Endodermal cell (in vitro differentiated cells): ENCODE results near the gene TMEM38B. TPM values are rescaled to one million over a fixed set of nuclear protein-coding genes. Genes with fewer than 3 reads are reported as not detected.
"Not testable (repeated sequence)": the region's sequence is repeated elsewhere in the genome, so short reads cannot be mapped to it uniquely, and the experiment has no call there.

Source experiments
- DNase-seq: peaks from one replicate; pipeline ENCODE4 v3.0.0-alpha.2; 2017
- H3K27ac ChIP-seq: 2 replicates; pipeline ENCODE4 v1.5.1; 2013; ENCODE audit warnings: mild to moderate bottlenecking, low read depth, low read length, moderate library complexity
- H3K27me3 ChIP-seq: 2 replicates; pipeline ENCODE4 v1.6.1; 2013; ENCODE audit warnings: mild to moderate bottlenecking, low read length, moderate library complexity; ENCODE audit not compliant: insufficient read depth, control insufficient read depth, poor library complexity, severe bottlenecking
- H3K36me3 ChIP-seq: 2 replicates; pipeline ENCODE4 v1.7.0; 2013; ENCODE audit warnings: mild to moderate bottlenecking, low read length, moderate library complexity; ENCODE audit not compliant: control insufficient read depth, insufficient read depth
- H3K4me1 ChIP-seq: one replicate; pipeline ENCODE4 v1.7.0; 2013; ENCODE audit warnings: low read length; ENCODE audit not compliant: control insufficient read depth, insufficient read depth
- H3K4me3 ChIP-seq: 2 replicates; pipeline ENCODE4 v1.5.1; 2013; ENCODE audit warnings: mild to moderate bottlenecking, low read length, moderate library complexity
- H3K9ac ChIP-seq: 2 replicates; pipeline ENCODE4 v1.6.1; 2013; ENCODE audit warnings: mild to moderate bottlenecking, low read length, moderate library complexity; ENCODE audit not compliant: poor library complexity, severe bottlenecking; ENCODE audit errors: extremely low read depth
- H3K9me3 ChIP-seq: 2 replicates; pipeline ENCODE4 v1.6.1; 2013; ENCODE audit warnings: mild to moderate bottlenecking, low read length, moderate library complexity; ENCODE audit not compliant: control insufficient read depth
- H3K27ac Mint-ChIP-seq: 2 replicates; pipeline ENCODE4 v1.8.0; 2020; ENCODE audit warnings: mixed read lengths
- H3K27me3 Mint-ChIP-seq: 2 replicates; pipeline ENCODE4 v1.8.0; 2021; ENCODE audit warnings: mild to moderate bottlenecking, mixed read lengths; ENCODE audit not compliant: insufficient read depth
- H3K36me3 Mint-ChIP-seq: 2 replicates; pipeline ENCODE4 v1.8.0; 2020; ENCODE audit warnings: low read depth, mixed read lengths
- H3K4me1 Mint-ChIP-seq: 2 replicates; pipeline ENCODE4 v1.8.0; 2020; ENCODE audit warnings: mixed read lengths
- H3K4me3 Mint-ChIP-seq: 2 replicates; pipeline ENCODE4 v1.8.0; 2020; ENCODE audit warnings: mild to moderate bottlenecking, moderate library complexity, mixed read lengths
- H3K9me3 Mint-ChIP-seq: 2 replicates; pipeline ENCODE4 v1.8.0; 2020; ENCODE audit warnings: mild to moderate bottlenecking, mixed read lengths
- CTCF ChIP-seq: fragments of 200-600 bp; sonication (generic); conservative IDR thresholded peaks from 2 replicates; pipeline ENCODE4 v1.5.0; 2021; ENCODE audit warnings: antibody characterized with exemption, mild to moderate bottlenecking
- WGBS, 2 experiments: methylation state at CpG; one replicate each; pipeline versions ENCODE4 v1.1.5 to v1.1.7; 2013; ENCODE audit warnings: missing lambda C conversion rate in 2 of 2, mixed read lengths in 1 of 2; ENCODE audit not compliant: insufficient coverage in 1 of 2, insufficient read length in 1 of 2; 5-methylcytosine and 5-hydroxymethylcytosine counted together
- total RNA-seq, 2 donors: library from RNA; stranded (reverse); fragmentation: NEBNext Ultra II Directional in 1 of 2; extraction: Animal tissue kit (Norgen Biotek cat#: 25700) in 1 of 2; gene quantifications; 2 replicates in 1 of 2; 3 replicates in 1 of 2; pipeline ENCODE4 v1.2.1, GENCODE V29; 2021

The TMEM38B gene
- total RNA-seq, 2 donors from 2014 or later: 24.7 to 48.0 TPM

- no peak for DNase-seq
- Mint-ChIP-seq H3K9me3 (peaks cover 46% of the 10 kb centered on the region), H3K4me3 (no peak overlapping the region), H3K4me1 (no peaks in the 10 kb centered on the region), H3K27me3 (peaks cover 2% of the 10 kb centered on the region), H3K36me3 (peaks cover 46% of the 10 kb centered on the region), H3K27ac (no peak overlapping the region)
- no peak for TF ChIP-seq CTCF
- peaks cover 13% of the 10 kb centered on the region for H3K36me3 ChIP-seq
- no peaks in the 10 kb centered on the region for H3K27me3 ChIP-seq
- H3K9ac ChIP-seq: no peak overlapping the region
- no peaks in the 10 kb centered on the region for H3K4me1 ChIP-seq
- WGBS, 2 experiments: 91 to 98% methylated on average over 4 of the region's 4 CpGs
- H3K9me3 ChIP-seq: peaks cover 37% of the 10 kb centered on the region
- H3K4me3 ChIP-seq: no peak overlapping the region
- H3K27ac ChIP-seq: no peak overlapping the region
Measured at GRCh38 chr9:105737205-105737604, 42.9 kb downstream of the TMEM38B start.

GRCh38 chr9:105742088-105742487, 47.7 kb downstream of the TMEM38B start:
- Mint-ChIP-seq H3K36me3 (peaks cover 9% of the 10 kb centered on the region), H3K4me3 (no peak overlapping the region), H3K9me3 (peaks cover 2% of the 10 kb centered on the region), H3K27me3 (peaks cover 2% of the 10 kb centered on the region), H3K4me1 (no peaks in the 10 kb centered on the region), H3K27ac (peak overlapping the region; percentile 37)
- Histone ChIP-seq H3K4me1 (no peaks in the 10 kb centered on the region), H3K36me3 (no peaks in the 10 kb centered on the region), H3K27me3 (no peaks in the 10 kb centered on the region), H3K4me3 (no peak overlapping the region), H3K9ac (no peak overlapping the region), H3K27ac (no peak overlapping the region), H3K9me3 (no peaks in the 10 kb centered on the region)
- DNase-seq: no peak
- TF ChIP-seq CTCF: no peak

- DNase-seq, H3K27ac Mint-ChIP-seq, H3K9ac ChIP-seq, H3K27ac ChIP-seq, H3K4me1 Mint-ChIP-seq, H3K4me3 Mint-ChIP-seq, H3K4me1 ChIP-seq, H3K27me3 ChIP-seq, H3K4me3 ChIP-seq, H3K27me3 Mint-ChIP-seq: not testable (repeated sequence)
- H3K36me3 Mint-ChIP-seq: peaks cover 30% of the 10 kb centered on the region
- H3K9me3 Mint-ChIP-seq: peaks cover 13% of the 10 kb centered on the region
- 100% methylated on average over 2 of the region's 3 CpGs; no CpG with 5 or more reads in 1 of the 2 experiments for WGBS, 2 experiments
- H3K9me3 ChIP-seq: peaks cover 24% of the 10 kb centered on the region
- peaks cover 34% of the 10 kb centered on the region for H3K36me3 ChIP-seq
Measured at GRCh38 chr9:105747325-105747724, 53.0 kb downstream of the TMEM38B start.

- DNase-seq: no peak
- TF ChIP-seq CTCF: no peak
- Mint-ChIP-seq H3K4me1 (no peaks in the 10 kb centered on the region), H3K4me3 (no peak overlapping the region), H3K9me3 (peaks cover 33% of the 10 kb centered on the region), H3K36me3 (peaks cover 43% of the 10 kb centered on the region), H3K27ac (no peak overlapping the region), H3K27me3 (no peaks in the 10 kb centered on the region)
- H3K27ac ChIP-seq: no peak overlapping the region
- 94 to 100% methylated on average over 2 to 4 of the region's 4 CpGs for WGBS, 2 experiments
- no peaks in the 10 kb centered on the region for H3K27me3 ChIP-seq
- H3K4me3 ChIP-seq: no peak overlapping the region
- H3K4me1 ChIP-seq: no peaks in the 10 kb centered on the region
- peaks cover 41% of the 10 kb centered on the region for H3K9me3 ChIP-seq
- no peak overlapping the region for H3K9ac ChIP-seq
- peaks cover 37% of the 10 kb centered on the region for H3K36me3 ChIP-seq
Measured at GRCh38 chr9:105751761-105752160, 57.4 kb downstream of the TMEM38B start.
